ENCODE data around the gene TSPAN18.

GRCh38 chr11:44973632-44974401 lies 247.1 kb downstream of the TSPAN18 start:
- TF ChIP-seq, protein P1, sequence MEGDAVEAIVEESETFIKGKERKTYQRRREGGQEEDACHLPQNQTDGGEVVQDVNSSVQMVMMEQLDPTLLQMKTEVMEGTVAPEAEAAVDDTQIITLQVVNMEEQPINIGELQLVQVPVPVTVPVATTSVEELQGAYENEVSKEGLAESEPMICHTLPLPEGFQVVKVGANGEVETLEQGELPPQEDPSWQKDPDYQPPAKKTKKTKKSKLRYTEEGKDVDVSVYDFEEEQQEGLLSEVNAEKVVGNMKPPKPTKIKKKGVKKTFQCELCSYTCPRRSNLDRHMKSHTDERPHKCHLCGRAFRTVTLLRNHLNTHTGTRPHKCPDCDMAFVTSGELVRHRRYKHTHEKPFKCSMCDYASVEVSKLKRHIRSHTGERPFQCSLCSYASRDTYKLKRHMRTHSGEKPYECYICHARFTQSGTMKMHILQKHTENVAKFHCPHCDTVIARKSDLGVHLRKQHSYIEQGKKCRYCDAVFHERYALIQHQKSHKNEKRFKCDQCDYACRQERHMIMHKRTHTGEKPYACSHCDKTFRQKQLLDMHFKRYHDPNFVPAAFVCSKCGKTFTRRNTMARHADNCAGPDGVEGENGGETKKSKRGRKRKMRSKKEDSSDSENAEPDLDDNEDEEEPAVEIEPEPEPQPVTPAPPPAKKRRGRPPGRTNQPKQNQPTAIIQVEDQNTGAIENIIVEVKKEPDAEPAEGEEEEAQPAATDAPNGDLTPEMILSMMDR (IDR thresholded peaks at IDR 0.05; ENCODE audit: low read length) = no peak
- TF ChIP-seq EZH2 (IDR thresholded peaks at IDR 0.05; ENCODE audit: borderline replicate concordance, low read length) = no peak

All from OCI-LY1 (cell line).